ENCODE measurements around the gene PDCD2L. TPM values are rescaled to one million over a fixed set of nuclear protein-coding genes. Genes with fewer than 3 reads are reported as not detected.
"Not testable (repeated sequence)": the region's sequence is repeated elsewhere in the genome, so short reads cannot be mapped to it uniquely, and the experiment has no call there.

Gene PDCD2L
- total RNA-seq, 1 donor from 2014 or later = 10.8 TPM

DNA sequence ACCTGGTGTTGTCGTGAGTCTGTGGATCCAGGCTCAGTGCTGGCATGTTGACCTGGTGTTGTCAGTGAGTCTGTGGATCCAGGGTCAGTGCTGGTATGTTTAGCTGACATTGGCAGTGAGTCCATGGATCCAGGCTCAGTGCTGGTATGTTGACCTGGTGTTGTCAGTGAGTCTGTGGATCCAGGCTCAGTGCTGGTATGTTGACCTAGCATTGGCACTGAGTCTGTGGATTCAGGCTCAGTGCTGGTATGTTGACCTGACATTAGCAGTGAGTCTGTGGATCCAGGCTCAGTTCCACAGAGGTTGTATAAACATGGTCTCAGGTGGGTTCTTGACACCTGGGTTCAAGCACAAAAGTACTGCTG, 16.8 kb upstream of the PDCD2L start:
- no peaks in the 10 kb centered on the region for H3K4me1 ChIP-seq
- H3K36me3 ChIP-seq = peaks cover 0 to 52% of the 10 kb centered on the region in 2 donors
- H3K4me3 ChIP-seq = no peak overlapping the region
- H3K27ac ChIP-seq = no peak overlapping the region
- H3K27me3 ChIP-seq = no peaks in the 10 kb centered on the region
- H3K9me3 ChIP-seq = no peaks in the 10 kb centered on the region
- intact Hi-C loops (cut with DNase I) = no loop called here
- DNase-seq (ENCODE audit: extremely low spot score in 2 of 2) = no peak
- TF ChIP-seq POLR2AphosphoS5 (IDR thresholded peaks at IDR 0.05; ENCODE audit: insufficient read depth in 1 of 2, low read depth in 1 of 2) (no peak), POLR2A (IDR thresholded peaks at IDR 0.05) (no peak)
- TF ChIP-seq, protein P1, sequence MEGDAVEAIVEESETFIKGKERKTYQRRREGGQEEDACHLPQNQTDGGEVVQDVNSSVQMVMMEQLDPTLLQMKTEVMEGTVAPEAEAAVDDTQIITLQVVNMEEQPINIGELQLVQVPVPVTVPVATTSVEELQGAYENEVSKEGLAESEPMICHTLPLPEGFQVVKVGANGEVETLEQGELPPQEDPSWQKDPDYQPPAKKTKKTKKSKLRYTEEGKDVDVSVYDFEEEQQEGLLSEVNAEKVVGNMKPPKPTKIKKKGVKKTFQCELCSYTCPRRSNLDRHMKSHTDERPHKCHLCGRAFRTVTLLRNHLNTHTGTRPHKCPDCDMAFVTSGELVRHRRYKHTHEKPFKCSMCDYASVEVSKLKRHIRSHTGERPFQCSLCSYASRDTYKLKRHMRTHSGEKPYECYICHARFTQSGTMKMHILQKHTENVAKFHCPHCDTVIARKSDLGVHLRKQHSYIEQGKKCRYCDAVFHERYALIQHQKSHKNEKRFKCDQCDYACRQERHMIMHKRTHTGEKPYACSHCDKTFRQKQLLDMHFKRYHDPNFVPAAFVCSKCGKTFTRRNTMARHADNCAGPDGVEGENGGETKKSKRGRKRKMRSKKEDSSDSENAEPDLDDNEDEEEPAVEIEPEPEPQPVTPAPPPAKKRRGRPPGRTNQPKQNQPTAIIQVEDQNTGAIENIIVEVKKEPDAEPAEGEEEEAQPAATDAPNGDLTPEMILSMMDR (IDR thresholded peaks at IDR 0.05) = no peak

DNA sequence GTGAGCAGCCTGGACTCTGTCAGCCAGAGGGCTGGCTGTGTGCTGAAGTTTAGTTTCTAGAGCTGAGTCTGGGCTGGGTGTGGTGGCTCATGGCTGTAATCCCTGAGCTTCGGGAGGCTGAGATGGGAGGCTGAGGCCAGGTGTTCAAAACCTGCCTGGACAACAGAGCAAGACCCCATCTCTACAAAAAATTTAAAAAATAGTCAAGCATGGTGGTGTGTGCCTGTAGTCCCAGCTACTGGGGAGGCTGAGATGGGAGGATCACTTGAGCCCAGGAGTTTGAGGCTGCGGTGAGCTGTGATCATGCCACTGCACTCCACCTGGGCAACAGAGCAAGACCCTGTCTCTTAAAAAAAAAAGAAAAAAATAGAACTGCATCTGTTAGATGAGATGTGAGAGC, 15.5 kb upstream of the PDCD2L start:
- H3K4me1 ChIP-seq; H3K4me3 ChIP-seq; DNase-seq (ENCODE audit: extremely low spot score in 2 of 2); H3K27me3 ChIP-seq; H3K9me3 ChIP-seq; H3K27ac ChIP-seq; intact Hi-C loops (cut with DNase I): not testable (repeated sequence)
- peaks cover 0 to 49% of the 10 kb centered on the region in 2 donors for H3K36me3 ChIP-seq

- DNase-seq (ENCODE audit: extremely low spot score in 2 of 2) = no peak
- intact Hi-C loops (cut with DNase I) = no loop called here
These were observed 12.4 kb upstream of the PDCD2L start for GRCh38 chr19:34391813-34392212.

DNA sequence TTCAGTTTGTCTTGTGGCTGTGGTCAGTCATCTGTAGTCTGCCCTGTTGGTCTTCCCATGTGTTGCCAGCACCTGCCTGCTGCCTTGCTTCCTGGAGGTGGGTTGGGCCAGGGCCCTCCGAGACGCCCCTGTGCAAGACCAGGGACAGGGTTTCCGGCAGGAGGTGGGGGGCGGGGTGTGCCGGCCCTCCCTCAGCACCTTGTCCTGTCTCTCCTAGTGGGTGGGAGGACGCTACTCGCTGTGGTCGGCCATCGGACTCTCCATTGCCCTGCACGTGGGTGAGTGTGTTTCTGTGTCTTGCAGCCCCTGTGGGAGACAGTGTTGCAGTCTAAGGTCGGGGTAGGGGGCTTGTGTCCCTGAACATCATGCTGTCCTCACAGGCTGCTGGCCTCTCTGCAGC, 11.2 kb upstream of the PDCD2L start:
- intact Hi-C loops (cut with DNase I) = no loop called here
- no peak for DNase-seq (ENCODE audit: extremely low spot score in 2 of 2)
- Histone ChIP-seq H3K36me3 (peaks cover 0 to 62% of the 10 kb centered on the region in 2 donors), H3K27me3 (no peaks in the 10 kb centered on the region), H3K4me1 (no peaks in the 10 kb centered on the region), H3K9me3 (no peaks in the 10 kb centered on the region), H3K4me3 (no peak overlapping the region), H3K27ac (no peak overlapping the region)
- TF ChIP-seq POLR2AphosphoS5 (IDR thresholded peaks at IDR 0.05; ENCODE audit: insufficient read depth in 1 of 2, low read depth in 1 of 2) (no peak), POLR2A (IDR thresholded peaks at IDR 0.05) (no peak)
- TF ChIP-seq, protein P1 (IDR thresholded peaks at IDR 0.05) = no peak

More at GRCh38 chr19:34391813-34392212, 12.4 kb upstream of the PDCD2L start:
- H3K36me3 ChIP-seq = peaks cover 0 to 58% of the 10 kb centered on the region in 2 donors
- no peak overlapping the region for H3K27ac ChIP-seq
- H3K4me3 ChIP-seq = no peak overlapping the region
- TF ChIP-seq POLR2AphosphoS5 (IDR thresholded peaks at IDR 0.05; ENCODE audit: insufficient read depth in 1 of 2, low read depth in 1 of 2) = no peak
- no peak for TF ChIP-seq POLR2A (IDR thresholded peaks at IDR 0.05)
- TF ChIP-seq, protein P1 (IDR thresholded peaks at IDR 0.05) = no peak
- H3K9me3 ChIP-seq = no peaks in the 10 kb centered on the region
- H3K4me1 ChIP-seq = no peaks in the 10 kb centered on the region
- H3K27me3 ChIP-seq = no peaks in the 10 kb centered on the region

DNA sequence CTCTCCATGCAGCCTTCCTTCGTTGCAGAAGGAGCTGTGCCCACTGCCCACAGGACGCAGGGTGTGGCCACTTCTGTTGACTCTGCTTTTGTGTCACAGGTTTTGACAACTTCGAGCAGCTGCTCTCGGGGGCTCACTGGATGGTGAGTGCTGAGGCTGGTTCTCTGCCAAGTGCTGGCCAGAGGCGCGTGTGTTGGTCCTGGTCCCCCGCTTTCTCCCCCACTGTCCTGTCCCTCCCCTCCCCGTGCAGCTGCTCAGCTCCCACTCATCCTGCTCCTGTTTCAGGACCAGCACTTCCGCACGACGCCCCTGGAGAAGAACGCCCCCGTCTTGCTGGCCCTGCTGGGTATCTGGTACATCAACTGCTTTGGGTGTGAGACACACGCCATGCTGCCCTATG, 10.6 kb upstream of the PDCD2L start:
- H3K27ac ChIP-seq = no peak overlapping the region
- TF ChIP-seq POLR2A (IDR thresholded peaks at IDR 0.05) (no peak), POLR2AphosphoS5 (IDR thresholded peaks at IDR 0.05; ENCODE audit: insufficient read depth in 1 of 2, low read depth in 1 of 2) (no peak)
- TF ChIP-seq, protein P1 (IDR thresholded peaks at IDR 0.05) = no peak
- peaks cover 0 to 66% of the 10 kb centered on the region in 2 donors for H3K36me3 ChIP-seq
- H3K27me3 ChIP-seq = no peaks in the 10 kb centered on the region
- H3K4me3 ChIP-seq = no peak overlapping the region
- no peaks in the 10 kb centered on the region for H3K4me1 ChIP-seq
- no peak for DNase-seq (ENCODE audit: extremely low spot score in 2 of 2)
- H3K9me3 ChIP-seq = no peaks in the 10 kb centered on the region
- intact Hi-C loops (cut with DNase I) = no loop called here

- Histone ChIP-seq H3K4me3 (no peak overlapping the region), H3K36me3 (peaks cover 0 to 66% of the 10 kb centered on the region in 2 donors), H3K27me3 (no peaks in the 10 kb centered on the region), H3K9me3 (no peaks in the 10 kb centered on the region), H3K27ac (no peak overlapping the region), H3K4me1 (no peaks in the 10 kb centered on the region)
- TF ChIP-seq POLR2A (IDR thresholded peaks at IDR 0.05) (no peak), POLR2AphosphoS5 (IDR thresholded peaks at IDR 0.05; ENCODE audit: insufficient read depth in 1 of 2, low read depth in 1 of 2) (no peak)
- TF ChIP-seq, protein P1 (IDR thresholded peaks at IDR 0.05) = no peak
- DNase-seq (ENCODE audit: extremely low spot score in 2 of 2) = no peak
- intact Hi-C loops (cut with DNase I) = no loop called here
These were observed 6.3 kb upstream of the PDCD2L start for GRCh38 chr19:34397853-34398252.

Data from vagina (tissue), 2 donors.